K562 (cell line): ENCODE results near the gene PLEKHO2. TPM values are rescaled to one million over a fixed set of nuclear protein-coding genes. Genes with fewer than 3 reads are reported as not detected.

Experiments
- ARID1B ChIP-seq: fragments of 450-650 bp; IDR thresholded peaks from 2 replicates; pipeline ENCODE4 v1.6.1; 2016; ENCODE audit warnings: antibody characterized with exemption, mild to moderate bottlenecking, inconsistent platforms
- ATF7 ChIP-seq: fragments of 450-650 bp; IDR thresholded peaks from 2 replicates; pipeline ENCODE4 v1.7.1; 2014; ENCODE audit warnings: mild to moderate bottlenecking, moderate library complexity
- BCOR ChIP-seq: fragments of 450-650 bp; IDR thresholded peaks from 2 replicates; pipeline ENCODE4 v1.6.1; 2016
- FOXK2 ChIP-seq, 2 experiments: fragments of 450-650 bp; IDR thresholded peaks in 1 of 2; conservative IDR thresholded peaks in 1 of 2; 2 replicates each; pipeline ENCODE4 v1.6.1; 2016; ENCODE audit warnings: low read depth in 2 of 2, mild to moderate bottlenecking in 1 of 2
- HEY1 ChIP-seq: fragments of 250-450 bp; sonication (Bioruptor Pico); IDR thresholded peaks from 2 replicates; pipeline ENCODE4 v1.5.0; 2020; ENCODE audit warnings: mild to moderate bottlenecking, moderate library complexity, borderline replicate concordance
- L3MBTL2 ChIP-seq: fragments of 450-650 bp; IDR thresholded peaks from 2 replicates; pipeline ENCODE4 v1.6.1; 2016; ENCODE audit warnings: mild to moderate bottlenecking, moderate library complexity
- MCM3 ChIP-seq: fragments of 450-650 bp; IDR thresholded peaks from 2 replicates; pipeline ENCODE4 v1.6.1; 2016
- MEIS2 ChIP-seq: fragments of 450-650 bp; IDR thresholded peaks from 2 replicates; pipeline ENCODE4 v1.6.1; 2014; ENCODE audit warnings: mild to moderate bottlenecking; ENCODE audit not compliant: partially characterized antibody
- MTA3 ChIP-seq: fragments of 450-650 bp; formaldehyde crosslinking; IDR thresholded peaks from 2 replicates; pipeline ENCODE4 v1.6.1; 2017; ENCODE audit warnings: mild to moderate bottlenecking, borderline replicate concordance
- PTTG1 ChIP-seq: fragments of 450-650 bp; IDR thresholded peaks from 2 replicates; pipeline ENCODE4 v1.6.1; 2016; ENCODE audit warnings: low read depth, mild to moderate bottlenecking, missing genetic modification characterization, missing compliant biosample characterization
- SMAD3 ChIP-seq: fragments of 450-650 bp; formaldehyde crosslinking; conservative IDR thresholded peaks from 2 replicates; pipeline ENCODE4 v1.4.0; 2020; ENCODE audit warnings: mild to moderate bottlenecking
- STAG1 ChIP-seq: sonication (generic); formaldehyde crosslinking; IDR thresholded peaks from 2 replicates; pipeline ENCODE4 v1.5.0; 2020; ENCODE audit warnings: missing genetic modification reagents, borderline replicate concordance
- XRCC4 ChIP-seq: IDR thresholded peaks from one replicate; pipeline ENCODE4 v1.6.1; 2011; ENCODE audit not compliant: insufficient read depth, insufficient read length; ENCODE audit errors: extremely low read depth
- ZBTB33 ChIP-seq: sonication (generic); formaldehyde crosslinking; IDR thresholded peaks from 2 replicates; pipeline ENCODE4 v1.8.1; 2023; ENCODE audit warnings: mild to moderate bottlenecking, missing genetic modification reagents
- ZNF77 ChIP-seq: fragments of 250-450 bp; sonication (Bioruptor Pico); IDR thresholded peaks from 2 replicates; pipeline ENCODE4 v1.5.0; 2020
- polyA plus RNA-seq, 8 experiments: library from polyadenylated mRNA; depleted of rRNA in 4 of 8; stranded (reverse) in 5 of 8; unstranded in 3 of 8; fragments of >200 nt; fragmentation: Nextera tagmentation in 2 of 8; fragmentation: Illumina TruSeq in 1 of 8; extraction: Ambion mirVana in 2 of 8; extraction: Trizol in 1 of 8; gene quantifications; 2 replicates each; pipeline versions ENCODE4 v1.2.1 to v1.2.3, GENCODE V29; 2011 to 2014; ENCODE audit warnings: inconsistent platforms in 1 of 8, missing spikeins in 1 of 8
- total RNA-seq, 7 experiments: library from RNA; depleted of rRNA in 6 of 7; stranded (reverse); fragments of >200 nt in 6 of 7; fragmentation: Illumina TruSeq in 2 of 7; extraction: Trizol in 2 of 7; gene quantifications; 2 replicates each; pipeline versions ENCODE4 v1.2.1 to v1.2.3, GENCODE V29; 2011 to 2021; ENCODE audit warnings: low replicate concordance in 1 of 7
- TF ChIP-seq, protein P1 (sequence below): sonication (generic); formaldehyde crosslinking; IDR thresholded peaks from 2 replicates; pipeline ENCODE4 v1.9.0; 2022; ENCODE audit warnings: mild to moderate bottlenecking, missing genetic modification reagents
- TF ChIP-seq, protein P2 (sequence below): sonication (generic); formaldehyde crosslinking; IDR thresholded peaks from 2 replicates; pipeline ENCODE4 v1.8.0; 2023; ENCODE audit warnings: mild to moderate bottlenecking, missing genetic modification reagents
- TF ChIP-seq, protein P3 (sequence below): sonication (generic); formaldehyde crosslinking; IDR thresholded peaks from 2 replicates; pipeline ENCODE4 v1.8.0; 2022; ENCODE audit warnings: missing genetic modification reagents, mild to moderate bottlenecking, moderate library complexity, borderline replicate concordance
- TF ChIP-seq, protein P4 (sequence below): IDR thresholded peaks from 2 replicates; pipeline ENCODE4 v1.6.1; 2011; ENCODE audit warnings: borderline replicate concordance, low read depth, mild to moderate bottlenecking, moderate library complexity, low read length; ENCODE audit not compliant: insufficient read depth, poor library complexity, severe bottlenecking

PLEKHO2 gene
- total and polyA plus RNA-seq, 9 of the 15 experiments (the other 6 are each of a cell fraction or from before 2014, with no cell fraction given), result 0.24 to 8.8 (median 5.5) TPM

GRCh38 chr15:64905119-64905831 is 63.6 kb downstream of the PLEKHO2 start (continued):
- no peak for TF ChIP-seq HEY1 (CRISPR knock-in tag)
- no peak for TF ChIP-seq BCOR
- TF ChIP-seq, protein P1, sequence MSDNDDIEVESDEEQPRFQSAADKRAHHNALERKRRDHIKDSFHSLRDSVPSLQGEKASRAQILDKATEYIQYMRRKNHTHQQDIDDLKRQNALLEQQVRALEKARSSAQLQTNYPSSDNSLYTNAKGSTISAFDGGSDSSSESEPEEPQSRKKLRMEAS (CRISPR knock-in tag), result 0 out of 2 replicates have a peak, but pooled peaks have one; percentile 12
- peak; percentile 6 for TF ChIP-seq MEIS2
- no peak for TF ChIP-seq XRCC4
- TF ChIP-seq ARID1B, result no peak
- 0 out of 2 replicates have a peak, but pooled peaks have one; percentile 45 for TF ChIP-seq L3MBTL2
- no peak for TF ChIP-seq ZNF77 (CRISPR knock-in tag)
- TF ChIP-seq ATF7, result 0 out of 2 replicates have a peak, but pooled peaks have one; percentile 15
- TF ChIP-seq ZBTB33 (CRISPR knock-in tag), result peak; percentile 71
- TF ChIP-seq, protein P2, sequence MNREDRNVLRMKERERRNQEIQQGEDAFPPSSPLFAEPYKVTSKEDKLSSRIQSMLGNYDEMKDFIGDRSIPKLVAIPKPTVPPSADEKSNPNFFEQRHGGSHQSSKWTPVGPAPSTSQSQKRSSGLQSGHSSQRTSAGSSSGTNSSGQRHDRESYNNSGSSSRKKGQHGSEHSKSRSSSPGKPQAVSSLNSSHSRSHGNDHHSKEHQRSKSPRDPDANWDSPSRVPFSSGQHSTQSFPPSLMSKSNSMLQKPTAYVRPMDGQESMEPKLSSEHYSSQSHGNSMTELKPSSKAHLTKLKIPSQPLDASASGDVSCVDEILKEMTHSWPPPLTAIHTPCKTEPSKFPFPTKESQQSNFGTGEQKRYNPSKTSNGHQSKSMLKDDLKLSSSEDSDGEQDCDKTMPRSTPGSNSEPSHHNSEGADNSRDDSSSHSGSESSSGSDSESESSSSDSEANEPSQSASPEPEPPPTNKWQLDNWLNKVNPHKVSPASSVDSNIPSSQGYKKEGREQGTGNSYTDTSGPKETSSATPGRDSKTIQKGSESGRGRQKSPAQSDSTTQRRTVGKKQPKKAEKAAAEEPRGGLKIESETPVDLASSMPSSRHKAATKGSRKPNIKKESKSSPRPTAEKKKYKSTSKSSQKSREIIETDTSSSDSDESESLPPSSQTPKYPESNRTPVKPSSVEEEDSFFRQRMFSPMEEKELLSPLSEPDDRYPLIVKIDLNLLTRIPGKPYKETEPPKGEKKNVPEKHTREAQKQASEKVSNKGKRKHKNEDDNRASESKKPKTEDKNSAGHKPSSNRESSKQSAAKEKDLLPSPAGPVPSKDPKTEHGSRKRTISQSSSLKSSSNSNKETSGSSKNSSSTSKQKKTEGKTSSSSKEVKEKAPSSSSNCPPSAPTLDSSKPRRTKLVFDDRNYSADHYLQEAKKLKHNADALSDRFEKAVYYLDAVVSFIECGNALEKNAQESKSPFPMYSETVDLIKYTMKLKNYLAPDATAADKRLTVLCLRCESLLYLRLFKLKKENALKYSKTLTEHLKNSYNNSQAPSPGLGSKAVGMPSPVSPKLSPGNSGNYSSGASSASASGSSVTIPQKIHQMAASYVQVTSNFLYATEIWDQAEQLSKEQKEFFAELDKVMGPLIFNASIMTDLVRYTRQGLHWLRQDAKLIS (CRISPR knock-in tag), result no peak
- TF ChIP-seq MCM3, result no peak
- TF ChIP-seq, protein P3, sequence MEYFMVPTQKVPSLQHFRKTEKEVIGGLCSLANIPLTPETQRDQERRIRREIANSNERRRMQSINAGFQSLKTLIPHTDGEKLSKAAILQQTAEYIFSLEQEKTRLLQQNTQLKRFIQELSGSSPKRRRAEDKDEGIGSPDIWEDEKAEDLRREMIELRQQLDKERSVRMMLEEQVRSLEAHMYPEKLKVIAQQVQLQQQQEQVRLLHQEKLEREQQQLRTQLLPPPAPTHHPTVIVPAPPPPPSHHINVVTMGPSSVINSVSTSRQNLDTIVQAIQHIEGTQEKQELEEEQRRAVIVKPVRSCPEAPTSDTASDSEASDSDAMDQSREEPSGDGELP (CRISPR knock-in tag), result peak; percentile 88
- peak; percentile 26; the same call in 1 of the 2 replicates for TF ChIP-seq MTA3
- TF ChIP-seq PTTG1, result no peak
- peak; percentile 40; the same call in 1 of the 2 replicates for TF ChIP-seq STAG1
- TF ChIP-seq SMAD3 (CRISPR knock-in tag), result no peak
- peak; percentile 20 to 48; a peak in 2 of 4 replicates for TF ChIP-seq FOXK2 (conservative IDR thresholded peaks at IDR 0.05 in 1 of 2, IDR thresholded peaks at IDR 0.05 in 1 of 2; ENCODE audit: low read depth in 2 of 2)
- TF ChIP-seq, protein P4, sequence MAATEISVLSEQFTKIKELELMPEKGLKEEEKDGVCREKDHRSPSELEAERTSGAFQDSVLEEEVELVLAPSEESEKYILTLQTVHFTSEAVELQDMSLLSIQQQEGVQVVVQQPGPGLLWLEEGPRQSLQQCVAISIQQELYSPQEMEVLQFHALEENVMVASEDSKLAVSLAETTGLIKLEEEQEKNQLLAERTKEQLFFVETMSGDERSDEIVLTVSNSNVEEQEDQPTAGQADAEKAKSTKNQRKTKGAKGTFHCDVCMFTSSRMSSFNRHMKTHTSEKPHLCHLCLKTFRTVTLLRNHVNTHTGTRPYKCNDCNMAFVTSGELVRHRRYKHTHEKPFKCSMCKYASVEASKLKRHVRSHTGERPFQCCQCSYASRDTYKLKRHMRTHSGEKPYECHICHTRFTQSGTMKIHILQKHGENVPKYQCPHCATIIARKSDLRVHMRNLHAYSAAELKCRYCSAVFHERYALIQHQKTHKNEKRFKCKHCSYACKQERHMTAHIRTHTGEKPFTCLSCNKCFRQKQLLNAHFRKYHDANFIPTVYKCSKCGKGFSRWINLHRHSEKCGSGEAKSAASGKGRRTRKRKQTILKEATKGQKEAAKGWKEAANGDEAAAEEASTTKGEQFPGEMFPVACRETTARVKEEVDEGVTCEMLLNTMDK, result no peak
